ENCODE data around the gene HOXA13.

Gene HOXA13

GRCh38 chr7:27161721-27162560 is 38.0 kb downstream of the HOXA13 start:
- H3K4me3 ChIP-seq (ENCODE audit: low read depth, low read length, poor library complexity, severe bottlenecking): no peak overlapping the region
- 0 out of 2 replicates have a peak, but pooled peaks cover 8% of the 10 kb centered on the region for H3F3A ChIP-seq (ENCODE audit: insufficient read depth, low read length)
- H3K36me3 ChIP-seq (ENCODE audit: insufficient read depth, low read length): no peaks in the 10 kb centered on the region
- no peak overlapping the region for H3K27ac ChIP-seq (ENCODE audit: low read depth, low read length, poor library complexity, severe bottlenecking)
- peaks cover 13% of the 10 kb centered on the region for H3K4me1 ChIP-seq (ENCODE audit: insufficient read depth, low read length, severe bottlenecking)
- no peaks in the 10 kb centered on the region for H3K9me2 ChIP-seq (ENCODE audit: low read depth, low read length)
- H3K9ac ChIP-seq (ENCODE audit: low read length): no peak overlapping the region
- TF ChIP-seq EZH2 (IDR thresholded peaks at IDR 0.05; ENCODE audit: borderline replicate concordance, low read length) (no peak), CTCF (IDR thresholded peaks at IDR 0.05; ENCODE audit: low read length) (no peak)
- H3K4me2 ChIP-seq (ENCODE audit: low read length): peak overlapping the region; percentile 88; the same call in 1 of the 2 replicates
- no peaks in the 10 kb centered on the region for H4K20me1 ChIP-seq (ENCODE audit: insufficient read depth, low read length)
- no peak overlapping the region for H2AFZ ChIP-seq (ENCODE audit: low read length)
- H3K79me2 ChIP-seq (ENCODE audit: insufficient read depth, low read length): no peaks in the 10 kb centered on the region
- H3K9me3 ChIP-seq (ENCODE audit: low read length): no peaks in the 10 kb centered on the region
- H3K27me3 ChIP-seq (ENCODE audit: insufficient read depth, low read length): peaks cover under 1% of the 10 kb centered on the region; the same call in 1 of the 2 replicates

- no peaks in the 10 kb centered on the region for H3K9me2 ChIP-seq (ENCODE audit: low read depth, low read length)
- no peaks in the 10 kb centered on the region for H3K9me3 ChIP-seq (ENCODE audit: low read length)
- H3K4me3 ChIP-seq (ENCODE audit: low read depth, low read length, poor library complexity, severe bottlenecking): peak overlapping the region; percentile 70
- H3K9ac ChIP-seq (ENCODE audit: low read length): peak overlapping the region; percentile 75; the same call in 1 of the 2 replicates
- 0 out of 2 replicates have a peak, but pooled peaks cover 8% of the 10 kb centered on the region for H3F3A ChIP-seq (ENCODE audit: insufficient read depth, low read length)
- no peaks in the 10 kb centered on the region for H3K36me3 ChIP-seq (ENCODE audit: insufficient read depth, low read length)
- no peaks in the 10 kb centered on the region; the same call in 1 of the 2 replicates for H3K27me3 ChIP-seq (ENCODE audit: insufficient read depth, low read length)
- H4K20me1 ChIP-seq (ENCODE audit: insufficient read depth, low read length): no peaks in the 10 kb centered on the region
- peak overlapping the region; percentile 88 for H3K4me2 ChIP-seq (ENCODE audit: low read length)
- H3K4me1 ChIP-seq (ENCODE audit: insufficient read depth, low read length, severe bottlenecking): peaks cover 13% of the 10 kb centered on the region
- H3K79me2 ChIP-seq (ENCODE audit: insufficient read depth, low read length): no peaks in the 10 kb centered on the region
- H3K27ac ChIP-seq (ENCODE audit: low read depth, low read length, poor library complexity, severe bottlenecking): no peak overlapping the region
- H2AFZ ChIP-seq (ENCODE audit: low read length): no peak overlapping the region
- TF ChIP-seq EZH2 (IDR thresholded peaks at IDR 0.05; ENCODE audit: borderline replicate concordance, low read length): no peak
- TF ChIP-seq CTCF (IDR thresholded peaks at IDR 0.05; ENCODE audit: low read length): peak; percentile 13; the same call in 1 of the 2 replicates
These were observed 38.6 kb downstream of the HOXA13 start for GRCh38 chr7:27161214-27161720.

- Histone ChIP-seq H4K20me1 (ENCODE audit: insufficient read depth, low read length) (no peaks in the 10 kb centered on the region), H3K4me2 (ENCODE audit: low read length) (peak overlapping the region; percentile 88), H3K9me3 (ENCODE audit: low read length) (no peaks in the 10 kb centered on the region), H2AFZ (ENCODE audit: low read length) (peak overlapping the region; percentile 68), H3F3A (ENCODE audit: insufficient read depth, low read length) (0 out of 2 replicates have a peak, but pooled peaks cover 8% of the 10 kb centered on the region), H3K4me3 (ENCODE audit: low read depth, low read length, poor library complexity, severe bottlenecking) (peak overlapping the region; percentile 70), H3K36me3 (ENCODE audit: insufficient read depth, low read length) (no peaks in the 10 kb centered on the region), H3K4me1 (ENCODE audit: insufficient read depth, low read length, severe bottlenecking) (peaks cover 13% of the 10 kb centered on the region), H3K9me2 (ENCODE audit: low read depth, low read length) (no peaks in the 10 kb centered on the region), H3K27me3 (ENCODE audit: insufficient read depth, low read length) (no peaks in the 10 kb centered on the region; the same call in 1 of the 2 replicates), H3K27ac (ENCODE audit: low read depth, low read length, poor library complexity, severe bottlenecking) (no peak overlapping the region), H3K9ac (ENCODE audit: low read length) (peak overlapping the region; percentile 75), H3K79me2 (ENCODE audit: insufficient read depth, low read length) (no peaks in the 10 kb centered on the region)
- TF ChIP-seq EZH2 (IDR thresholded peaks at IDR 0.05; ENCODE audit: borderline replicate concordance, low read length) (no peak), CTCF (IDR thresholded peaks at IDR 0.05; ENCODE audit: low read length) (peak; percentile 99)
These were observed 39.2 kb downstream of the HOXA13 start for GRCh38 chr7:27160546-27161213.

Data from OCI-LY1 (cell line).